Measurements from ENCODE around the gene ABL1.

DNA sequence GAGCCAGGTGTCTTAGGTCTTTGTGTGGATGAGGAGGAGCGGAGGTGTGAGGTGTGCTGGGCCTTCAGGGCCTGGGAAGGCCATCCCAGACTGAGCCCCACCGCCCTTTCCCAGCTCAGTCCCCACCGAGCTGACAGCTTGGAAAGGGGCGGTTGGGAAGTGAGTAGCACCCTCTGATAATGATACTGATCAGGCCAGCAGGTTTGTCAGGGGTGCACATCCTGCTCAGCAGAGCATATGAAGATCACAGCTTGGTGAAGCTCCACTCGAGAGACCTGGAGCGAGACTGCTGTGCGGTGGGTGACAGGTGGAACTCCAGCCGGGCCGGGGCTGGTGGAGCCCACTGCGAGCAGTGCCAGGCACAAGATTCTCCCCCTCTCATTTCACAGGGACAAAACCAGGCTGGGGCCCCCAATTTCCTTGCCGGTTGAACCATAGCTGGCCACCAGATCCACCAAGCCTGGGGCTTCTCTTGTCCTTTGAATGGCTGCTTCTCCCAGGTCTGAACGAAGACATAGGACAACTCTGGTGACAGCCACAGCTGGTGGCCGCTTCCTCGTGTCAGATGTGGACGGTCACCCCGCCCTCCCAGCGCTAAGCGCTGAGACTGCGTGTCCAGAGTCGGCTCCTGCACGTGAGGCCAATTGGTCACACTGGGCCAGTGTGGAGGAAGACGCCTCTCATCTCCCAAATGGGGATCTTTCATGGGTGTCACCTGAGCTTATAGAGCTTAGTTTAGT, 53.3 kb downstream of the ABL1 start:
- TF ChIP-seq POLR2AphosphoS5 (IDR thresholded peaks at IDR 0.05) (no peak), EZH2 (IDR thresholded peaks at IDR 0.05; ENCODE audit: borderline replicate concordance, insufficient read depth, low read length, poor library complexity, severe bottlenecking) (no peak), EP300 (conservative IDR thresholded peaks at IDR 0.05; ENCODE audit: poor library complexity, severe bottlenecking) (no peak), TAF1 (IDR thresholded peaks at IDR 0.05; ENCODE audit: low read depth) (no peak), RAD21 (conservative IDR thresholded peaks at IDR 0.05) (no peak)
- TF ChIP-seq, protein P1, sequence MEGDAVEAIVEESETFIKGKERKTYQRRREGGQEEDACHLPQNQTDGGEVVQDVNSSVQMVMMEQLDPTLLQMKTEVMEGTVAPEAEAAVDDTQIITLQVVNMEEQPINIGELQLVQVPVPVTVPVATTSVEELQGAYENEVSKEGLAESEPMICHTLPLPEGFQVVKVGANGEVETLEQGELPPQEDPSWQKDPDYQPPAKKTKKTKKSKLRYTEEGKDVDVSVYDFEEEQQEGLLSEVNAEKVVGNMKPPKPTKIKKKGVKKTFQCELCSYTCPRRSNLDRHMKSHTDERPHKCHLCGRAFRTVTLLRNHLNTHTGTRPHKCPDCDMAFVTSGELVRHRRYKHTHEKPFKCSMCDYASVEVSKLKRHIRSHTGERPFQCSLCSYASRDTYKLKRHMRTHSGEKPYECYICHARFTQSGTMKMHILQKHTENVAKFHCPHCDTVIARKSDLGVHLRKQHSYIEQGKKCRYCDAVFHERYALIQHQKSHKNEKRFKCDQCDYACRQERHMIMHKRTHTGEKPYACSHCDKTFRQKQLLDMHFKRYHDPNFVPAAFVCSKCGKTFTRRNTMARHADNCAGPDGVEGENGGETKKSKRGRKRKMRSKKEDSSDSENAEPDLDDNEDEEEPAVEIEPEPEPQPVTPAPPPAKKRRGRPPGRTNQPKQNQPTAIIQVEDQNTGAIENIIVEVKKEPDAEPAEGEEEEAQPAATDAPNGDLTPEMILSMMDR (IDR thresholded peaks at IDR 0.05; ENCODE audit: poor library complexity, severe bottlenecking): no peak
- TF ChIP-seq, protein P2, sequence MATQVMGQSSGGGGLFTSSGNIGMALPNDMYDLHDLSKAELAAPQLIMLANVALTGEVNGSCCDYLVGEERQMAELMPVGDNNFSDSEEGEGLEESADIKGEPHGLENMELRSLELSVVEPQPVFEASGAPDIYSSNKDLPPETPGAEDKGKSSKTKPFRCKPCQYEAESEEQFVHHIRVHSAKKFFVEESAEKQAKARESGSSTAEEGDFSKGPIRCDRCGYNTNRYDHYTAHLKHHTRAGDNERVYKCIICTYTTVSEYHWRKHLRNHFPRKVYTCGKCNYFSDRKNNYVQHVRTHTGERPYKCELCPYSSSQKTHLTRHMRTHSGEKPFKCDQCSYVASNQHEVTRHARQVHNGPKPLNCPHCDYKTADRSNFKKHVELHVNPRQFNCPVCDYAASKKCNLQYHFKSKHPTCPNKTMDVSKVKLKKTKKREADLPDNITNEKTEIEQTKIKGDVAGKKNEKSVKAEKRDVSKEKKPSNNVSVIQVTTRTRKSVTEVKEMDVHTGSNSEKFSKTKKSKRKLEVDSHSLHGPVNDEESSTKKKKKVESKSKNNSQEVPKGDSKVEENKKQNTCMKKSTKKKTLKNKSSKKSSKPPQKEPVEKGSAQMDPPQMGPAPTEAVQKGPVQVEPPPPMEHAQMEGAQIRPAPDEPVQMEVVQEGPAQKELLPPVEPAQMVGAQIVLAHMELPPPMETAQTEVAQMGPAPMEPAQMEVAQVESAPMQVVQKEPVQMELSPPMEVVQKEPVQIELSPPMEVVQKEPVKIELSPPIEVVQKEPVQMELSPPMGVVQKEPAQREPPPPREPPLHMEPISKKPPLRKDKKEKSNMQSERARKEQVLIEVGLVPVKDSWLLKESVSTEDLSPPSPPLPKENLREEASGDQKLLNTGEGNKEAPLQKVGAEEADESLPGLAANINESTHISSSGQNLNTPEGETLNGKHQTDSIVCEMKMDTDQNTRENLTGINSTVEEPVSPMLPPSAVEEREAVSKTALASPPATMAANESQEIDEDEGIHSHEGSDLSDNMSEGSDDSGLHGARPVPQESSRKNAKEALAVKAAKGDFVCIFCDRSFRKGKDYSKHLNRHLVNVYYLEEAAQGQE (IDR thresholded peaks at IDR 0.05; ENCODE audit: borderline replicate concordance): no peak

Data from neural cell (in vitro differentiated cells).